Measurements from ENCODE around the gene FAM81A. TPM values are rescaled to one million over a fixed set of nuclear protein-coding genes. Genes with fewer than 3 reads are reported as not detected.

Gene FAM81A
- total RNA-seq, 5 donors from 2014 or later (not counting 1 experiment from before 2014, with no cell fraction given): 0.37 to 0.39 TPM; not detected in 3

GRCh38 chr15:59406446-59406845 is 31.5 kb upstream of the FAM81A start:
- H3K36me3 ChIP-seq (ENCODE audit: control insufficient read depth in 2 of 2, extremely low read depth in 1 of 2, insufficient read depth in 1 of 2, low read length in 1 of 2): no peaks in the 10 kb centered on the region
- CTCF ChIA-PET: interaction anchor here in 1 of 2 donors (0.7 kb wide), 1 partner anchor 57 kb away, joined by 3 read pairs; no protein-coding TSS in a partner anchor
- H3K4me3 ChIP-seq (ENCODE audit: control insufficient read depth in 1 of 2, extremely low read depth in 1 of 2, low read length in 1 of 2): no peak overlapping the region
- no peaks in the 10 kb centered on the region for H3K9me3 Mint-ChIP-seq
- peaks cover 5% of the 10 kb centered on the region in 2 donors for H3K27me3 Mint-ChIP-seq
- no peak overlapping the region for H3K27ac ChIP-seq (ENCODE audit: low read length)
- POLR2A ChIA-PET: interaction anchor here (0.7 kb wide), 2 partner anchors 359 to 1619 kb away, joined by 4 to 5 read pairs; no protein-coding TSS in a partner anchor
- no CpG with 5 or more reads among the region's 3 CpGs for WGBS (ENCODE audit: insufficient coverage)
- peaks cover 0 to 2% of the 10 kb centered on the region in 2 experiments for H3K27me3 ChIP-seq (replicated peaks in 1 of 2; ENCODE audit: control insufficient read depth in 2 of 2, extremely low read depth in 1 of 2, insufficient read depth in 2 of 2, low read length in 1 of 2)
- no peak overlapping the region for H3K4me3 Mint-ChIP-seq
- peaks cover 11 to 20% (median 11%) of the 10 kb centered on the region in 3 donors for H3K4me1 Mint-ChIP-seq
- no peaks in the 10 kb centered on the region for H3K9me3 ChIP-seq
- no peak for ATAC-seq (replicated peaks in 1 of 4)
- no peak overlapping the region for H3K27ac Mint-ChIP-seq
- no peaks in the 10 kb centered on the region for H3K36me3 Mint-ChIP-seq
- DNase-seq: no peak
- H3K4me1 ChIP-seq (ENCODE audit: control insufficient read depth in 1 of 2, extremely low read depth in 1 of 2, insufficient read depth in 2 of 2, low read length in 2 of 2): peaks cover 0 to 3% of the 10 kb centered on the region in 2 experiments

- Mint-ChIP-seq H3K9me3 (no peaks in the 10 kb centered on the region), H3K27me3 (peaks cover 5% of the 10 kb centered on the region in 2 donors), H3K4me1 (peaks cover 15 to 30% (median 16%) of the 10 kb centered on the region in 3 donors), H3K4me3 (no peak overlapping the region), H3K27ac (no peak overlapping the region), H3K36me3 (no peaks in the 10 kb centered on the region)
- Histone ChIP-seq H3K4me1 (ENCODE audit: control insufficient read depth in 1 of 2, extremely low read depth in 1 of 2, insufficient read depth in 2 of 2, low read length in 2 of 2) (peaks cover 3 to 5% of the 10 kb centered on the region in 2 experiments), H3K36me3 (ENCODE audit: control insufficient read depth in 2 of 2, extremely low read depth in 1 of 2, insufficient read depth in 1 of 2, low read length in 1 of 2) (no peaks in the 10 kb centered on the region), H3K4me3 (ENCODE audit: control insufficient read depth in 1 of 2, extremely low read depth in 1 of 2, low read length in 1 of 2) (no peak overlapping the region), H3K27me3 (replicated peaks in 1 of 2; ENCODE audit: control insufficient read depth in 2 of 2, extremely low read depth in 1 of 2, insufficient read depth in 2 of 2, low read length in 1 of 2) (peaks cover 0 to 1% of the 10 kb centered on the region in 2 experiments), H3K9me3 (no peaks in the 10 kb centered on the region), H3K27ac (ENCODE audit: low read length) (no peak overlapping the region)
- ChIA-PET POLR2A (no interaction called here), CTCF (no interaction called here)
- ATAC-seq (replicated peaks in 1 of 4): no peak
- no peak for DNase-seq
- 100% methylated on average over 4 of the region's 5 CpGs for WGBS (ENCODE audit: insufficient coverage)
Measured at GRCh38 chr15:59407946-59408345, 30.0 kb upstream of the FAM81A start.

GRCh38 chr15:59410391-59410896 is 27.5 kb upstream of the FAM81A start:
- 67% methylated on average over 1 of the region's 2 CpGs for WGBS (ENCODE audit: insufficient coverage)
- no peaks in the 10 kb centered on the region for H3K9me3 Mint-ChIP-seq
- peaks cover 0 to 8% of the 10 kb centered on the region in 2 donors for H3K27me3 Mint-ChIP-seq
- no peak overlapping the region for H3K27ac ChIP-seq (ENCODE audit: low read length)
- no peaks in the 10 kb centered on the region for H3K36me3 ChIP-seq (ENCODE audit: control insufficient read depth in 2 of 2, extremely low read depth in 1 of 2, insufficient read depth in 1 of 2, low read length in 1 of 2)
- ATAC-seq (replicated peaks in 1 of 4): no peak
- no peak overlapping the region for H3K4me3 ChIP-seq (ENCODE audit: control insufficient read depth in 1 of 2, extremely low read depth in 1 of 2, low read length in 1 of 2)
- H3K4me3 Mint-ChIP-seq: no peak overlapping the region
- H3K27me3 ChIP-seq (replicated peaks in 1 of 2; ENCODE audit: control insufficient read depth in 2 of 2, extremely low read depth in 1 of 2, insufficient read depth in 2 of 2, low read length in 1 of 2): peaks cover 0 to 3% of the 10 kb centered on the region in 2 experiments
- DNase-seq: no peak
- H3K9me3 ChIP-seq: no peaks in the 10 kb centered on the region
- POLR2A ChIA-PET: interaction anchor here in 1 of 2 donors (0.6 kb wide), 1 partner anchor 388 kb away, joined by 4 read pairs; no protein-coding TSS in a partner anchor
- H3K4me1 ChIP-seq (ENCODE audit: control insufficient read depth in 1 of 2, extremely low read depth in 1 of 2, insufficient read depth in 2 of 2, low read length in 2 of 2): peaks cover 3 to 13% of the 10 kb centered on the region in 2 experiments
- no peak overlapping the region for H3K27ac Mint-ChIP-seq
- peaks cover 23 to 38% (median 24%) of the 10 kb centered on the region in 3 donors for H3K4me1 Mint-ChIP-seq
- no peaks in the 10 kb centered on the region for H3K36me3 Mint-ChIP-seq
- CTCF ChIA-PET: no interaction called here

GRCh38 chr15:59413577-59413976 is 24.4 kb upstream of the FAM81A start:
- H3K9me3 Mint-ChIP-seq: no peaks in the 10 kb centered on the region
- no peak overlapping the region for H3K4me3 Mint-ChIP-seq
- WGBS (ENCODE audit: insufficient coverage): no CpG with 5 or more reads among the region's 2 CpGs
- no peaks in the 10 kb centered on the region for H3K36me3 ChIP-seq (ENCODE audit: control insufficient read depth in 2 of 2, extremely low read depth in 1 of 2, insufficient read depth in 1 of 2, low read length in 1 of 2)
- peaks cover 3 to 13% of the 10 kb centered on the region in 2 experiments for H3K4me1 ChIP-seq (ENCODE audit: control insufficient read depth in 1 of 2, extremely low read depth in 1 of 2, insufficient read depth in 2 of 2, low read length in 2 of 2)
- POLR2A ChIA-PET: no interaction called here
- no peak for DNase-seq
- H3K4me3 ChIP-seq (ENCODE audit: control insufficient read depth in 1 of 2, extremely low read depth in 1 of 2, low read length in 1 of 2): no peak overlapping the region
- H3K27ac Mint-ChIP-seq: no peak overlapping the region
- no peaks in the 10 kb centered on the region for H3K36me3 Mint-ChIP-seq
- H3K9me3 ChIP-seq: no peaks in the 10 kb centered on the region
- H3K27me3 ChIP-seq (replicated peaks in 1 of 2; ENCODE audit: control insufficient read depth in 2 of 2, extremely low read depth in 1 of 2, insufficient read depth in 2 of 2, low read length in 1 of 2): peaks cover 0 to 3% of the 10 kb centered on the region in 2 experiments
- ATAC-seq (replicated peaks in 1 of 4): no peak
- H3K27ac ChIP-seq (ENCODE audit: low read length): no peak overlapping the region
- CTCF ChIA-PET: no interaction called here
- peaks cover 23 to 34% (median 24%) of the 10 kb centered on the region in 3 donors for H3K4me1 Mint-ChIP-seq
- peaks cover 5 to 13% of the 10 kb centered on the region in 2 donors for H3K27me3 Mint-ChIP-seq

- DNase-seq (no peak), ATAC-seq (replicated peaks in 1 of 4) (no peak)
- POLR2A ChIA-PET: interaction anchor here in 1 of 2 donors (0.7 kb wide), 1 partner anchor 136 kb away, joined by 3 read pairs; no protein-coding TSS in a partner anchor
- Mint-ChIP-seq H3K27me3 (peaks cover 5 to 9% of the 10 kb centered on the region in 2 donors), H3K9me3 (no peaks in the 10 kb centered on the region), H3K4me3 (no peak overlapping the region), H3K27ac (no peak overlapping the region), H3K4me1 (peaks cover 11 to 25% (median 19%) of the 10 kb centered on the region in 3 donors), H3K36me3 (no peaks in the 10 kb centered on the region)
- H3K27ac ChIP-seq (ENCODE audit: low read length): no peak overlapping the region
- CTCF ChIA-PET: no interaction called here
- H3K36me3 ChIP-seq (ENCODE audit: control insufficient read depth in 2 of 2, extremely low read depth in 1 of 2, insufficient read depth in 1 of 2, low read length in 1 of 2): no peaks in the 10 kb centered on the region
- H3K4me1 ChIP-seq (ENCODE audit: control insufficient read depth in 1 of 2, extremely low read depth in 1 of 2, insufficient read depth in 2 of 2, low read length in 2 of 2): peaks cover 0 to 18% of the 10 kb centered on the region in 2 experiments
- no peaks in the 10 kb centered on the region for H3K9me3 ChIP-seq
- peaks cover 2 to 3% of the 10 kb centered on the region in 2 experiments for H3K27me3 ChIP-seq (replicated peaks in 1 of 2; ENCODE audit: control insufficient read depth in 2 of 2, extremely low read depth in 1 of 2, insufficient read depth in 2 of 2, low read length in 1 of 2)
- 79% methylated on average over 4 of the region's 4 CpGs for WGBS (ENCODE audit: insufficient coverage)
- no peak overlapping the region for H3K4me3 ChIP-seq (ENCODE audit: control insufficient read depth in 1 of 2, extremely low read depth in 1 of 2, low read length in 1 of 2)
Measured at GRCh38 chr15:59416816-59417215, 21.2 kb upstream of the FAM81A start.

GRCh38 chr15:59419170-59419569 is 18.8 kb upstream of the FAM81A start:
- Mint-ChIP-seq H3K36me3 (no peaks in the 10 kb centered on the region), H3K27ac (no peak overlapping the region), H3K4me1 (peaks cover 0 to 7% (median 6%) of the 10 kb centered on the region in 3 donors), H3K4me3 (no peak overlapping the region), H3K9me3 (no peaks in the 10 kb centered on the region), H3K27me3 (peaks cover 15% of the 10 kb centered on the region in 2 donors)
- Histone ChIP-seq H3K9me3 (no peaks in the 10 kb centered on the region), H3K36me3 (ENCODE audit: control insufficient read depth in 2 of 2, extremely low read depth in 1 of 2, insufficient read depth in 1 of 2, low read length in 1 of 2) (no peaks in the 10 kb centered on the region), H3K4me3 (ENCODE audit: control insufficient read depth in 1 of 2, extremely low read depth in 1 of 2, low read length in 1 of 2) (no peak overlapping the region), H3K27ac (ENCODE audit: low read length) (no peak overlapping the region), H3K4me1 (ENCODE audit: control insufficient read depth in 1 of 2, extremely low read depth in 1 of 2, insufficient read depth in 2 of 2, low read length in 2 of 2) (peaks cover 0 to 5% of the 10 kb centered on the region in 2 experiments), H3K27me3 (replicated peaks in 1 of 2; ENCODE audit: control insufficient read depth in 2 of 2, extremely low read depth in 1 of 2, insufficient read depth in 2 of 2, low read length in 1 of 2) (peaks cover 3 to 4% of the 10 kb centered on the region in 2 experiments)
- DNase-seq: no peak
- no peak for ATAC-seq (replicated peaks in 1 of 4)
- CTCF ChIA-PET: no interaction called here
- WGBS (ENCODE audit: insufficient coverage): 20% methylated on average over 1 of the region's 1 CpG
- POLR2A ChIA-PET: no interaction called here

All from T-cell (primary cell).